Measurements from ENCODE around the gene EFNB2.

- TF ChIP-seq CTCF (IDR thresholded peaks at IDR 0.05; ENCODE audit: insufficient read depth, low read length) (no peak), POLR2AphosphoS5 (IDR thresholded peaks at IDR 0.05; ENCODE audit: low read depth) (no peak), REST (IDR thresholded peaks at IDR 0.05; ENCODE audit: insufficient replicate concordance, low read depth) (no peak), GABPA (IDR thresholded peaks at IDR 0.05; ENCODE audit: low read depth) (no peak)
Observed at GRCh38 chr13:106480351-106480910, 55.0 kb downstream of the EFNB2 start.

All from HL-60 (cell line).